AG04450 (cell line): ENCODE data around the gene PPP2R2B. TPM values are rescaled to one million over a fixed set of nuclear protein-coding genes. Genes with fewer than 3 reads are reported as not detected.

ENCODE experiments used
- CTCF ChIA-PET: fragments of 300-600, 350-600 bp; formaldehyde crosslinking; extraction: SDS; loops from one replicate; lab custom pipeline; 2022; ENCODE audit warnings: antibody characterized with exemption, inconsistent platforms; lab: Charles Lee
- POLR2A ChIA-PET: fragments of 350-600 bp; formaldehyde crosslinking; extraction: SDS; loops from one replicate; lab custom pipeline; 2021; ENCODE audit warnings: antibody characterized with exemption, inconsistent platforms; lab: Yijun Ruan, JAX
- DNase-seq: peaks from one replicate; pipeline ENCODE4 v3.0.0-alpha.2; 2011; ENCODE audit warnings: low read depth, low spot score
- H3K27ac ChIP-seq: one replicate; pipeline ENCODE4 v1.5.1; 2012; ENCODE audit warnings: low read depth, low read length, control low read depth
- H3K27me3 ChIP-seq: one replicate; pipeline ENCODE4 v1.6.0; 2012; ENCODE audit warnings: low read length; ENCODE audit not compliant: control insufficient read depth, insufficient read depth
- H3K4me3 ChIP-seq: 2 replicates; pipeline ENCODE4 v1.5.1; 2011; ENCODE audit warnings: mild to moderate bottlenecking, low read depth, low read length, control low read depth
- H3K9me3 ChIP-seq: 2 replicates; pipeline ENCODE4 v1.5.1; 2012; ENCODE audit warnings: low read length; ENCODE audit not compliant: control insufficient read depth, insufficient read depth
- CTCF ChIP-seq: IDR thresholded peaks from 2 replicates; pipeline ENCODE4 v1.5.1; 2011; ENCODE audit warnings: low read depth, low read length, control low read depth, inconsistent platforms
- polyA plus RNA-seq: library from polyadenylated mRNA; depleted of rRNA; stranded (reverse); fragments of >200 nt; gene quantifications from 2 replicates; pipeline ENCODE4 v1.2.3, GENCODE V29; 2011

Gene PPP2R2B
- polyA plus RNA-seq, 1 experiment: not detected

DNA sequence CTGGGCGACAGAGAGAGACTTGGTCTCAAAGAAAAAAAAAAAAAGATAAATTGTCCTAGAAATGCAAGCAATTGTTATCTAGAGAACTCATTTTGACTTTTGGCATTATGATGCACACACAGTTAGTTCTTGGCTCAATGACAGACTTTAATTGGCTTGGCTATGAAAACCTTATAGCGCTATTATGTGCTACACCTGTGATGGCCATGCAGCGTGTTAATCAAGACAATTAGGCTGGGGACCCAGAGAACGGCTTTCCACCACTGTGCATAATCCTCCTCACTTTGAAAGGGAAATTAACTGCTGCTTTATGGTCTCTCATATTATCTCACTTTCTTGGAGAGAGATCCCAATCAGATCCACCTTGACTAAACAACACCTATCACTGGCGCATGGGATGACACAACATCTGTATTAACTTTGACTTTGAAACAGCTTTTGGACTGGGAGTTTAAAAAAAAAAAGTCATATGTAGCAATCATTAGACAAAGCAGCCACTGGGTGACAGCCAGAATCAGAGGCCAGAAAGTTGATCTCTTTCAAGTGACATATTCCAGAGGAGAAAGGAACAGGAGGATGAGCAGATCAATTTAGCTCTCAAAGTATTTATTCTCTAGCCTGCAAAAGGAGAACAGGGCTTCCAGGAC is 132.5 kb downstream of the PPP2R2B start:
- Histone ChIP-seq H3K27me3 (no peaks in the 10 kb centered on the region), H3K4me3 (no peak overlapping the region), H3K27ac (no peak overlapping the region), H3K9me3 (no peaks in the 10 kb centered on the region; the same call in none of the 2 replicates)
- DNase-seq: no peak
- POLR2A ChIA-PET: no interaction called here
- TF ChIP-seq CTCF: no peak
- CTCF ChIA-PET: no interaction called here

DNA sequence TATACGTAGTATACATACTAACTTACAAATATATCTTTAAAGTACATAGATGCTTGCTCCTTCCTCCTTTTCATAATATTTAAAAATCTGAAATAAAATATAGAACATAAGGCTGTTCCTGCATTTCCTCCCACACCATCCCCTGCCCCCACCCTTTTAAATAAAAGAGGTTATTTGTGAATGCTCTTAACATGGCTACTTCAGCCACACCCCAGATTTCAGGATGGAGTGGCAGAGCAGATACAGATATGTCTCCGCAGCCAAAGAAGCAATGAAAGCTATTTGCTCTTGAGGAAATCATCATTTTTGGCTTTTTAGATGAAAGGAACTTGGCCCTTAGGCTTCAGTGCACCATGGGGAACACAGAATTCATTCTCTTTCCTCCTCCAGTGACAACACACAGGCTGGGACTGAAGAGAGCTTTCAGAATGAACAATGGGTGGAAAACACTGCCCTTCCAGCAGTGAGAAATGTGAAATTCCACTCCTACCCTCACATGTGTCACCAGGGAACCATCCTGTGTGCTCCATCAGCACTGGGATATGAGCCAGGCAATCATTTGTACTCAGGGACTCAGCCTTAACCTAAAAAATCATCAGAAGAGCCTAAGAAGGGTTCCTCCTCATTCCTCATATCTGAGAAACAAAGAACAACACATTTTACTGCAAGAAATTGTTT is 134.3 kb downstream of the PPP2R2B start:
- H3K4me3 ChIP-seq: no peak overlapping the region
- H3K27ac ChIP-seq: no peak overlapping the region
- no peaks in the 10 kb centered on the region; the same call in 1 of the 2 replicates for H3K9me3 ChIP-seq
- CTCF ChIA-PET: interaction anchor here (0.6 kb wide), 2 partner anchors 30 to 178 kb away, joined by 3 read pairs; no protein-coding TSS in a partner anchor
- no peaks in the 10 kb centered on the region for H3K27me3 ChIP-seq
- no peak for DNase-seq
- POLR2A ChIA-PET: no interaction called here
- TF ChIP-seq CTCF: no peak

- DNase-seq: no peak
- CTCF ChIA-PET: interaction anchor here (0.7 kb wide), 1 partner anchor 67 kb away, joined by 7 read pairs; no protein-coding TSS in a partner anchor
- no peak overlapping the region for H3K27ac ChIP-seq
- no peak overlapping the region for H3K4me3 ChIP-seq
- POLR2A ChIA-PET: no interaction called here
- no peaks in the 10 kb centered on the region for H3K27me3 ChIP-seq
- H3K9me3 ChIP-seq: no peaks in the 10 kb centered on the region
- TF ChIP-seq CTCF: no peak
Measured at GRCh38 chr5:146734936-146735577, 143.5 kb downstream of the PPP2R2B start.

DNA sequence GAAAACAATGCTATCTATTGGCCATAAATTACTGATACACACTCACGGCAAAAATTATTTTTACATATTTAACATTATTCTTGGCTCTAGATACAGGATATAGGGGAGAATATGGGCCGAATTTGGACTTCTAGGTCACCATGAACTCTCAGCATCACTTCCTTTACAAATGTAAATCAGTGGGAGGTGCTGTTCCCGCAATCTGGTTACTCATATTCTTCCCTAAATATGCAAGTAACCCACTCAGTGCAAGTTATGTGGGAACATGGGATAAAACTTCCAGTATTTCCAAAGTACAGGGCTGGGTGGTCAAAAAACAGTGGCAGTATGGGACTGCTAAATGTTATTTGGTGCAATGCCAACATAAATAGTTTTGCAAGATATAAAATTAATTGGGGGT is 145.6 kb downstream of the PPP2R2B start:
- ChIA-PET CTCF (no interaction called here), POLR2A (no interaction called here)
- Histone ChIP-seq H3K27me3 (no peaks in the 10 kb centered on the region), H3K9me3 (no peaks in the 10 kb centered on the region; the same call in 1 of the 2 replicates), H3K4me3 (no peak overlapping the region), H3K27ac (no peak overlapping the region)
- no peak for TF ChIP-seq CTCF
- no peak for DNase-seq
